GM19099 (cell line): ENCODE measurements around the gene PSMB2.

Experiments
- POLR2A ChIP-seq: IDR thresholded peaks from 3 replicates; pipeline ENCODE4 v1.6.1; 2011; ENCODE audit warnings: low read depth; ENCODE audit not compliant: insufficient read length; ENCODE audit errors: extremely low read depth

PSMB2 gene

DNA sequence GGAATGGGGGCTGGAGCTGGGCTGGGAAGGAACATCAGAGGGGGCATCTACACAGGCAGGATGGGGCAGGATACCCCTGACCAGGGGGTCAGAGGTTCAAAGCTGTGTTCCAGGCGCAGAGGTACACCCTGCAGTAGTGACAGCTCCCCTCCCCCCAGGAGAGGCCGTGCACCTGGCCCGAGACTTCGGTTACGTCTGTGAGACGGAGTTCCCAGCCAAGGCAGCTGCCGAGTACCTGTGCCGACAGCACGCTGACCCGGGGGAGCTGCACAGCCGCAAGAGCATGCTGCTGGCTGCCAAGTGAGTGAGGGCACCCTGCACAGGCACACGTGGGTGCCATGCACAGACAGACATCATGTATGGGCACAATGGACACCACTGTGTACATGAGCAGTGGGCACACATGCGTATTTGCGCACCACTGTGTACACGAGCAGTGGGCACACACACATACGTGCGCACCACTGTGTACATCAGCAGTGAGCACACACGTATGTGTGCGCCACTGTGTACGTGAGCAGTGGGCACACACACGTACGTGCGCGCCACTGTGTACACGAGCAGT is 50.8 kb downstream of the PSMB2 start:
- no peak for TF ChIP-seq POLR2A

DNA sequence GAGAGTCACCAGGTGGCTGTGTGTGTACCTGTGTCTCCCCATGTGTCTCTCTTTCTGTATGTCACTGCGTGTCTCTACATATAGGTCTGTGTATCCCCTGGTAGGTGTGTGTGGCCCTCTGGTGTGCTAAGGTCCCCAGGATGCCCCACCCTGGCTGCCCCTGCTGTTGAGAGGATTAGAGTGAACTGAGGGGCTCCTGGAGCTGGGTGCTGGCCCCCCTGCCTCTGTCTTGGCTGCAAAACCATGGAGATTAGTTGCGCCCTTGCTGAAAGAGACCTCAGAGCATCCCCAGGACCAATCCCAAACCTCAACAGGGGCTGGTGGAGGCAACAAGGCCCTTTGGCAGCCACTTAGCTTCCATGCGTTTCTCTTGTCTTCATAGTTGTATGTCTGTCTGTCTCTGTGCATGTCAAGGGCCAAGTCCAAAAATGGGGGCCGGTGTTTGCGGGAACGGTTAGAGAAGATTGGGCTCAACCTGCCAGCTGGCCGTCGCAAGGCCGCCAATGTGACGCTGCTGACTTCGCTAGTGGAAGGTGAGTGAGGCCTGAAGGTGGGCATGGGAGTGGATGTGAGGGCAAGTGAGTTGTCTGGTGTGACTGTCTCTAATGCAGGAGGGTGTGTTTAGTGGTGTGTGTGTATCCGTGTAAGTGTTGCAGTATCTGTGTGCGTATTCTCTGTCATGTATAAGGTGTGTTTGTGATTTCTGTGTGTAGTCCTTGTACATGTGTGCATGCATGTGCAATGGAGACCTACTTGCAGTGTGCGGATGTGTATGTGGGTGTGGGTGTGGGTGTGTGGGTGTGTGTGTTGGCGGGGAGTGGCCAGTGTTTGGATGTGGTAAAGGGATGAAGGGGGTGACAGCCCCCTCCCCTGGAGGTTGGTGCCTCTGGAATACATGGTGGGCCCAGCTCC is 51.6 kb downstream of the PSMB2 start:
- TF ChIP-seq POLR2A = no peak

DNA sequence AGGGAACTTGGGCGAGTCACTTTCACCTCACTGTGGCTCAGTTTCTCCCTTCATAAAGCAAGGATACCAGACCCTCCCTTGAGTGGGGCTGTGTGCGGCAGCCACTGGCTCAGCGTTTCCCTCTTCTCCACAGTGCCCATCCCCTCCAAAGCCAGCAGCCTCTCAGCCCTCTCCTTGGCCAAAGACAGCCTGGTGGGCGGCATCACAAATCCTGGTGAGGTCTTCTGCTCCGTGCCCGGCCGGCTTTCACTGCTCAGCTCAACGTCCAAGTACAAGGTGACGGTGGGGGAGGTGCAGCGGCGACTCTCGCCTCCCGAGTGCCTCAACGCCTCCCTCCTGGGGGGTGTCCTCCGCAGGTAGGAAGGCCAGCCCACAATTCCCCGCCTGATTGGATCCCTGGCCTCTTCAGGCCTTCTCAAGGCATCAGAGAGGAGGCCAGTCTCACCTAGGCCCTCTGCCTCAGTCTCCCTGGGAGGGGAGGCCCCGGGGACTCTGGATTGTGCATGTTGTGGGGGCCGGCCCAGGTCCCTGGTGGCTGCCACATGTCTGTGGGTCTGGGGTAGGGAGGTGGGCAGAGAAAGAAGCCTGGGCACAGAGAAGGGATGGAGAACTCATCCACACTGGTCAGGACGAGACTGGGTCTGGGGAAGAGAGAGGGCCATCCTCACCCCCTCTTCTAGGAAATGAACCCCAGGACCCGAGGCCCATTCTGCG is 53.0 kb downstream of the PSMB2 start:
- no peak for TF ChIP-seq POLR2A

DNA sequence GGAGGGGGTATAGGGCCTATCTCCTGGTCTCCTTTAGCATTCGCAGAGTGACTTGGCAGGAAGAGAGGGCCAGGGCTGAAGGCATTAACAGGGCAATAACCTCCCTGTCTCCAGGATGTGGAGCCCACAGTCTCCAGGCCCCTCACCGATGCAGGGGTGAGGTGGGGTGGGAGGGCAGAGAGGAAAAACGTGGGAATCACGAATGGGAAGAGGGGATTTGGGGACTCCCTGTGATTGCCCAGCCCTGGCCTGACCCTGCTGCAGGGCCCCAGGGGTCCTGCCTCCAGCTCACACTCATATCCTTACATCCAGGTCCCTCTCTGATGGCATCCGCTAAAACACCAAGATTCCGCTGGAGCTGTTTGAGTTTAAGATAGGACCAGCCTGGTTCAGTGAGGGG is 53.6 kb downstream of the PSMB2 start:
- TF ChIP-seq POLR2A = no peak

DNA sequence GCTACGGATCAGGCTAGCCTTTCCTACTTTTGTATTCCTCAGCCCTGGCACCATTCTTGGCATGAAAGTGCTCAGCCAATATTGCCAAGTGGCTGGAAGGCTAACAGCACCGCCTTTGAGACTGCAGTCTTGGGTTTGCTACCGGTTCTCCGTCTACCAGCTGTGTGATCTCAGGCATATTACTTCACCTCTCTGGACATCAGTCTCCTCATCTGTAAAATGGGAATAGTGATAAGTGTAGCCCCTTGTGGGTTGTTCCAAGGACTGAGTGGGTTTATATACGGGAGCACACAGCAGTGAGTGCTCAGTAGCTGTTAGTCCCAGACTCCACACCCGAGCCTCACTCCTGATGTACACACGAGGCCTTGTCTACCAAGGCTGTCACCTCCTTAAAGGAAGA is 54.5 kb downstream of the PSMB2 start:
- no peak for TF ChIP-seq POLR2A

DNA sequence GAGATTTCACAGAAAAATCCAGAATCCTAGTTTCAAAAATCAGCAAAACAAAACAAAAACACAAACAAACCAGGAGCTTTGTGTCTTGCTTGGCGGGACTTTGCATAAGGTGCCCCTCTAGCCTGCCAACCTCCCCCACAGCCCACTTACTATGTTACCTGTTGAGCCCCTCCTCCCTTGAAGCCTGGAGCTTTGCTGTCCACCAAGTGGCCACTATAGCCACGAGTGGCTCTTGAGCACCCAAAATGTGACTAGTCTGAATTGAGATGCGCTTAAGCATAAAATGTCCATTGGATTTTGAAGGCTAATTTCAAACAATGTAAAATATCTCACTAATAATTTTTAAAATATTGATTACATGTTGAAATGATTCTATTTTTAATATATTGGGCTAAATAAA is 56.0 kb downstream of the PSMB2 start:
- TF ChIP-seq POLR2A = no peak

DNA sequence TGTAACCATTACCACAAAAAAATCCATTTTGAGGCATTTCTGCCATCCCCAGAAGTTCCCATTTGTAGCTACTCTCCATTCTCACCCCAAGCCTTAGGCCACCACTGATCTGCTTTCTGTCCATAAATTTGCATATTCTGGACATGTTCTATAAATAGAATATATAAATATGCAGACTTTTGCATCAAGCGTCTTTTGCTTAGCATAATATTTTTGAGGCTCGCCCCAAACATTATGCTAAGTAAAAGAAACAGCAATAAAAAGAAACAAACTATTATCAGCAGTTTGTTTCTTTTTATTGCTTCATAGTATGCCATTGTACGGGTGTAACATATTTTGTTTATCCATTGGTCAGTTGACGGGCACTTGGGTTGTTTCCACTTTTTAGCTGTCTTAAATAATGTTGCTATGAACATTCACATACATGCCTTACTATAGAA is 60.4 kb downstream of the PSMB2 start:
- TF ChIP-seq POLR2A = no peak

DNA sequence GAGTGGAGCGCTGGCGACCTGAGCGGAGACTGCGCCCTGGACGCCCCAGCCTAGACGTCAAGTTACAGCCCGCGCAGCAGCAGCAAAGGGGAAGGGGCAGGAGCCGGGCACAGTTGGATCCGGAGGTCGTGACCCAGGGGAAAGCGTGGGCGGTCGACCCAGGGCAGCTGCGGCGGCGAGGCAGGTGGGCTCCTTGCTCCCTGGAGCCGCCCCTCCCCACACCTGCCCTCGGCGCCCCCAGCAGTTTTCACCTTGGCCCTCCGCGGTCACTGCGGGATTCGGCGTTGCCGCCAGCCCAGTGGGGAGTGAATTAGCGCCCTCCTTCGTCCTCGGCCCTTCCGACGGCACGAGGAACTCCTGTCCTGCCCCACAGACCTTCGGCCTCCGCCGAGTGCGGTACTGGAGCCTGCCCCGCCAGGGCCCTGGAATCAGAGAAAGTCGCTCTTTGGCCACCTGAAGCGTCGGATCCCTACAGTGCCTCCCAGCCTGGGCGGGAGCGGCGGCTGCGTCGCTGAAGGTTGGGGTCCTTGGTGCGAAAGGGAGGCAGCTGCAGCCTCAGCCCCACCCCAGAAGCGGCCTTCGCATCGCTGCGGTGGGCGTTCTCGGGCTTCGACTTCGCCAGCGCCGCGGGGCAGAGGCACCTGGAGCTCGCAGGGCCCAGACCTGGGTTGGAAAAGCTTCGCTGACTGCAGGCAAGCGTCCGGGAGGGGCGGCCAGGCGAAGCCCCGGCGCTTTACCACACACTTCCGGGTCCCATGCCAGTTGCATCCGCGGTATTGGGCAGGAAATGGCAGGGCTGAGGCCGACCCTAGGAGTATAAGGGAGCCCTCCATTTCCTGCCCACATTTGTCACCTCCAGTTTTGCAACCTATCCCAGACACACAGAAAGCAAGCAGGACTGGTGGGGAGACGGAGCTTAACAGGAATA is 64.0 kb downstream of the PSMB2 start:
- TF ChIP-seq POLR2A = peak; percentile 80

DNA sequence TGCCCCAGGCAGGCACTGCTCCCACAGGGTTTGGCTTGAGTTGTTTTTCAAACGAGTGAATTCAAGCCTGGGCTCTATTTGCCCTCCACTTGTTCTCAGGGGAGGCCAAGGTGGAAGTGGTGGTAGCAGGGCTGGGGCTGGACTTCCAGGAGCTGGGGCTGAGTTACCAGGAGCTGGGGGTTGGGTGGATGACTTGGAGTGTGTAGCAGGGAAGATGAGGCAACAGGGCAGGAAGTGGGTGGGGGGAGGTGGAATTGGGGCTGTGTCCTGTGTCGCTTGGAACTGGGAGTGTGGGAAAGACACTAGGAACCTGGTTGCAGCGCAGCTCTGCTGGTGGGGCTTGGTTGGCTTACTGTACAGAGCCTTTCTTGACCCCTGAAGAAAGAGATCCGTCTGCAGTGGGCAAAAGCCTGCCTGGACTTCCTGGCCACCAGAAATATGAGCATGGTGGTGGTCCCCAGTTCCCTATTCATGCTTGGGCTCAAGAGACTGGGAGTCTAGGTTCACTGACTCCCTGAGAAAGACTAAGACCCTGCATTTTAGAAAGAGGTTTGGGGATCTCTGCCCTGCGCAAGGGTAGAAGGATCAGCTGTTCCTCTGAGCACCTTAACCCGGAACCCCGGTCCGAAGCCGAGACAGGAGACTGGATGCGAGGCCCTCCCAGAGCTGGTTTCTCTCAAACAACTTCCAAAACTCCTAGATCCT is 65.1 kb downstream of the PSMB2 start:
- TF ChIP-seq POLR2A = no peak

DNA sequence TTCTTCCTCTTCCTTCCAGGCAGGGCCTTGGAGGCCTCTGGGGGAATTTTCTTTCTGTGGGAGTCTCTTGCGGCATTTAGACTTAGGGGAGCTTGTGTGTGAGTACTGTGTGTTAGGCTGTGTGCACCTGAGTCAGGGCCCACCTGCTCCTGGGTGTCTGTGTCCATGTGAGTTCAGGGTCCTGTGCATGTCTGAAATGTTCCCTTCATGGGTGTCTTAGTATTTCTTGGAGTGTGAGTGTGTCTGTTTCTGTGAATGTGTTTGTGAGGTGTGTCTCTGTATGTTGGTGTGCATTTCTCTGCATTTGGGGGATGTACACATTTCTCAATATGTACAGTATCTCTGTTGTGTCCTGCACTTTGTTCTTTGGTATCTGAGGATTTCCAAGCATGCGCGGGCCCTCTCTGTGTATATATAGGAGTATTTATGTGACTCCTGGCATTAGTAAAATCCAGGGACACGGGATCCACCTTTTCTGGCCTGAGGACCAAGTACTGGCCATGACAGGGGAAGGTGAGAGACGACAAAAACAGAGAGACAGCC is 65.8 kb downstream of the PSMB2 start:
- TF ChIP-seq POLR2A = no peak

DNA sequence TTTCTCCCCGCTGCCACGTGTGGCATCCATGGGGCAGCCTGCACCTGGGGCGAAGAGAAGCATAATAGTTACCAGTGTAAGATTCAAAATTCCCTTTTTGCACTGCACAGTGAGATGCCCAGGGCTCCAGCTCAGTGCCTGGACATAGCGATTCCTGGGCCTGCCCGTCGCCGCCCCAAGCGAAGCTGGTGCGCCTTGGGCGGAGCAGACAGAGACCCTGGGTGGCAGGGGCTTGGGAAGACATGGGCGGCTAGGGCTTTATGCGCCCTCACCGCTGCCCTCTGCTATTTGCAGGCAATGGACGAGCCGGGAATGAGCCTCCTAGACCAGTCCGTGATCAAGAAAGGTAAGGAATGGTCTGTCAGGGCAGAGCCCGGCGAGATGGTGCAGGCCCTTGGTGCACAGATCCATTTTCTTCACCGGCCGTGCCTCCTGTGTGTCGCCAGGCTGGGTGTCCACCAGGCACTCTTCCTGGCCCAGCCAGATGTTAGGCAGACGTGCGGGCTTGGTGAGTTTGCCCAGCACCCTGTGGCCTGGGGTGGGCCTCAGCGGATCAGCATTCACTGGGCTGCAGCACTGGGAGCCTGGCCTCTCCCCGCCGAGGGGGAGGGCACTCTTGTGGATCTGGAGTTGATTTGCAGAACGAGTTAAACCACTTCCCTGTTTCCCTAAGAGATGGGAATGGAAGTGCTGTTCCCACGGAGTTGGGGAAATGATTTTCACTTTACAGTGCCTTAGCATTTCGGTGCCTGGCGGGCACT is 66.5 kb downstream of the PSMB2 start:
- TF ChIP-seq POLR2A = no peak

DNA sequence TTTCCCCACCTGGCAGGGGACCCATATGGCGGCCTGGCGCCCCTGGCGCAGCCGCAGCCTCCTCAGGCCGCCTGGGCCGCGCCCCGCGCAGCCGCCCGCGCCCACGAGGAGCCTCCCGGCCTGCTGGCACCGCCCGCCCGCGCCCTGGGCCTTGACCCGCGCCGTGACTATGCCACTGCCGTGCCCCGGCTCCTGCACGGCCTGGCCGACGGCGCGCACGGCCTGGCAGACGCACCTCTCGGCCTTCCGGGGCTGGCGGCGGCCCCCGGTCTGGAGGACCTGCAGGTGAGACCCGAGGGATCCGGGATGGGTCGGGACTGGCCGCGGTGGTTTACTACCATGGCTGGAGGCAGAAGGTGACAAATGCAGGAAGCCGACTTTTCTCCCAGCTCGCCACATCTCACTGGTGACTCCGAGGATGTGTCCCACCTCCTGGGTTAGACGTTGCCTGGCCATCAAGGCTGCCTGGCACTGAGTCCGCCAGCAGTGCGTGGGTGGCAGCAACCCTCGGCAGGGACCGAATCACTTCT is 67.1 kb downstream of the PSMB2 start:
- no peak for TF ChIP-seq POLR2A

DNA sequence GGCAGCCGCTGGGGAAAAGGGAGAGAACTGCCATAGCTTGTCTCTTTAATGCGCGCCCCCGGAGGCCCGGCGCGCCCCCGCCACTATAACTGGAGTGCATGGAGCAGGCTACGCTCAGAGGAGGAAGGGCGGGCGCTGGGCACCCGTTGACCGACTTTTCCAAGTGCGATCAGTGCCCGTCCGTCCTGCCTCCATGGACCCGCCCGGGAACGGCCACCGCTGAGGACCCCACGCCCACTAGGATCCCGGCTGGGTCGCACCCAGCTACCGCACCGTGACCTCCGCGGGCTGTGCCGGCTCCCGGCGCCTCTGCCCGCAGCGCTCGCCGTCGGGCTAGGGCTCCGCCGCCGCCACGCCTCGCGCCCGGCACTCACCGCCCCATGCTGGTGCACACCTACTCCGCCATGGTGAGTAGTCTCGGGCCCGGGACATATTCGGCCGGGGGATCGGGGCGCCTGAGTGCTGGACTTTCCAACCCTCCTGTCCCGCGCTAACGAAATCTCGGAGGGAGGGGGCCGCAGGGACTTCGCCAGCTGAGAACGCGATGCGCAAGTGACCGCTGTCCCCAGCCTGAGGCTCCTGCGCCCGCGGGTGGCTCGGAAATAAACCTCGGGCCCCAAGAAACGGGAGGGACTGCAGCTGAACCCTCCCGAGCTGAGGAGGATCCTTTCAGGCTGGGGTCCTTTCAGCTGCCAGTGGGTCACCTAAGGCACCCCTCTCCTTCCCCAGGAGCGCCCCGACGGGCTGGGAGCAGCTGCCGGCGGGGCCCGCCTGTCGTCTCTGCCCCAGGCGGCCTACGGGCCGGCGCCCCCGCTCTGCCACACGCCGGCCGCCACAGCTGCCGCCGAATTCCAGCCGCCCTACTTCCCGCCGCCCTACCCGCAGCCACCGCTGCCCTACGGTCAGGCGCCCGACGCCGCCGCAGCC is 67.9 kb downstream of the PSMB2 start, which contains the start of gene TFAP2E:
TFAP2E (plus strand) TSS at position 117 of the 927 bp plus-strand sequence; CDS start at position 381, 264 bp downstream.
- no peak for TF ChIP-seq POLR2A
